ENCODE data around the gene MYBPH. TPM values are rescaled to one million over a fixed set of nuclear protein-coding genes. Genes with fewer than 3 reads are reported as not detected.

Gene MYBPH
- total and polyA plus RNA-seq, 2 donors (not counting 3 experiments of a cell fraction or from before 2014, with no cell fraction given) = not detected

DNA sequence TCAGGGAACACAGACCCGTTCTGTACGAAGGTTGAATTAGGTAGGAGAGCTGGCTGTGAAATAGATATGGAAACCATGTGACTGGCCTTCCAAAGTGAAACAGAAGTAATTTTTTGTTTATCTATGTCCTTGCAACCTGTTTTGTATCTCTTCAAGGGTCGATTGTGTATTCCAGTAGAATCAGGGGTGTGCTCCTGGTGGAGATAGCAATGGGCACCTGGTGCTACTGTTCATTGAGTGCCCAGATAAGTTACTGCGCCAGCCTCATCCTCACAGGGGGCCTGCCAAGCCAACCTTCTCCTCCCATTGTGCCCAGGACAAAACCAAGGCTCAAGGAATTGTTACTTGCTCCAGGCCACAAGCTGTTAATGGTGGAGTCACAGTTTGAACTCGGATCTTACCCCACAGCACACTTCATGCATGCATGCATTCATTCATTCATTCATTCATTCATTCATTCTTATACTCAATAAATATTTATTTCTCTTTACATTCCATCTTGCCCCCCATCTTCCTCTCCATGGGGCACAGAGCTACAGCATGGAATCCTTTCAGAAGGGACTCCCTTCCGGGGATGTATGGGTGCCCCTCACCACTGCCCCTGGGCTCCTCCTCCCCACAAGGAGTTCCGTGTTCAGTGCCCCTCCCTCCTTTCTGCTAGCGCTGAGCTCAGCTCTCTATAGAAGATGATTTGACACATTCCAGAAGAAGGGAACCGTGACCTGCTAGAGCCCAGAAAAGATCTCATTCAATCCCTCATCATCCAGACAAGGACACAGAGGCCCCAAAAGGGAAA is 24.1 kb downstream of the MYBPH start:
- Histone ChIP-seq H3K4me1 (ENCODE audit: control insufficient read depth, extremely low read depth, insufficient read depth, low read length) (peaks cover 28% of the 10 kb centered on the region), H2AFZ (ENCODE audit: low read depth, low read length) (no peak overlapping the region), H4K20me1 (replicated peaks; ENCODE audit: control insufficient read depth, extremely low read depth, insufficient read depth, low read length) (no peaks in the 10 kb centered on the region), H3K79me2 (ENCODE audit: control insufficient read depth, insufficient read depth, low read length) (no peaks in the 10 kb centered on the region), H3K9me3 (replicated peaks; ENCODE audit: control insufficient read depth, insufficient read depth, low read length) (no peaks in the 10 kb centered on the region), H3K9me1 (replicated peaks; ENCODE audit: control insufficient read depth, extremely low read depth, insufficient read depth, low read length) (no peaks in the 10 kb centered on the region), H3K9ac (replicated peaks; ENCODE audit: extremely low read depth, insufficient read depth, low read length) (no peak overlapping the region), H3K4me2 (ENCODE audit: insufficient read depth, low read length) (no peak overlapping the region), H3K36me3 (ENCODE audit: control insufficient read depth in 2 of 2, extremely low read depth in 1 of 2, insufficient read depth in 2 of 2, low read length in 2 of 2) (no peaks in the 10 kb centered on the region), H3K27ac (ENCODE audit: insufficient read depth, low read depth, low read length) (no peak overlapping the region), H3K4me3 (replicated peaks in 1 of 3; ENCODE audit: insufficient read depth in 1 of 3, low read depth in 1 of 3, low read length in 3 of 3) (no peak overlapping the region), H3K27me3 (ENCODE audit: control insufficient read depth in 2 of 2, insufficient read depth in 2 of 2, low read length in 2 of 2) (peaks cover 0 to 7% of the 10 kb centered on the region in 2 experiments)
- CTCF ChIA-PET = interaction anchor here (0.7 to 4.8 kb wide), 9 partner anchors 19 to 134 kb away, joined by 3 to 34 read pairs (median 5); no protein-coding TSS in a partner anchor
- no peak for FAIRE-seq
- TF ChIP-seq GATA2 (IDR thresholded peaks at IDR 0.05; ENCODE audit: insufficient read depth, insufficient read length, low read depth, low read length) (no peak), POLR2A (IDR thresholded peaks at IDR 0.05; ENCODE audit: low read depth, low read length) (no peak), JUN (IDR thresholded peaks at IDR 0.05; ENCODE audit: borderline replicate concordance, insufficient read depth, insufficient read length, low read depth) (no peak), MYC (IDR thresholded peaks at IDR 0.05; ENCODE audit: low read depth, low read length) (no peak), EZH2 (IDR thresholded peaks at IDR 0.05; ENCODE audit: borderline replicate concordance, low read depth, low read length, severe bottlenecking) (no peak), POLR2AphosphoS5 (IDR thresholded peaks at IDR 0.05; ENCODE audit: insufficient read depth, low read depth, low read length) (no peak), FOS (IDR thresholded peaks at IDR 0.05; ENCODE audit: borderline replicate concordance, insufficient read depth, low read length) (no peak)
- TF ChIP-seq, protein P1, sequence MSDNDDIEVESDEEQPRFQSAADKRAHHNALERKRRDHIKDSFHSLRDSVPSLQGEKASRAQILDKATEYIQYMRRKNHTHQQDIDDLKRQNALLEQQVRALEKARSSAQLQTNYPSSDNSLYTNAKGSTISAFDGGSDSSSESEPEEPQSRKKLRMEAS (IDR thresholded peaks at IDR 0.05; ENCODE audit: insufficient read depth, insufficient read length) = no peak
- TF ChIP-seq, protein P2, sequence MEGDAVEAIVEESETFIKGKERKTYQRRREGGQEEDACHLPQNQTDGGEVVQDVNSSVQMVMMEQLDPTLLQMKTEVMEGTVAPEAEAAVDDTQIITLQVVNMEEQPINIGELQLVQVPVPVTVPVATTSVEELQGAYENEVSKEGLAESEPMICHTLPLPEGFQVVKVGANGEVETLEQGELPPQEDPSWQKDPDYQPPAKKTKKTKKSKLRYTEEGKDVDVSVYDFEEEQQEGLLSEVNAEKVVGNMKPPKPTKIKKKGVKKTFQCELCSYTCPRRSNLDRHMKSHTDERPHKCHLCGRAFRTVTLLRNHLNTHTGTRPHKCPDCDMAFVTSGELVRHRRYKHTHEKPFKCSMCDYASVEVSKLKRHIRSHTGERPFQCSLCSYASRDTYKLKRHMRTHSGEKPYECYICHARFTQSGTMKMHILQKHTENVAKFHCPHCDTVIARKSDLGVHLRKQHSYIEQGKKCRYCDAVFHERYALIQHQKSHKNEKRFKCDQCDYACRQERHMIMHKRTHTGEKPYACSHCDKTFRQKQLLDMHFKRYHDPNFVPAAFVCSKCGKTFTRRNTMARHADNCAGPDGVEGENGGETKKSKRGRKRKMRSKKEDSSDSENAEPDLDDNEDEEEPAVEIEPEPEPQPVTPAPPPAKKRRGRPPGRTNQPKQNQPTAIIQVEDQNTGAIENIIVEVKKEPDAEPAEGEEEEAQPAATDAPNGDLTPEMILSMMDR (IDR thresholded peaks at IDR 0.05; ENCODE audit: extremely low read depth in 1 of 2, insufficient read depth in 1 of 2, low read depth in 1 of 2, low read length in 2 of 2) = no peak
- no TSS peak for BruUV-seq (replicated peaks)
- dilution Hi-C loops (cut with MboI; ENCODE audit: extremely low pct_ligation_motif_present, low sequenced_read_pairs) = no loop called here
- POLR2A ChIA-PET = no interaction called here
- DNase-seq (ENCODE audit: low read depth, low spot score) = no peak
- intact Hi-C loops (cut with micrococcal nuclease) = no loop called here

All from endothelial cell of umbilical vein (primary cell).